ENCODE measurements around the gene CEBPG.

DNA sequence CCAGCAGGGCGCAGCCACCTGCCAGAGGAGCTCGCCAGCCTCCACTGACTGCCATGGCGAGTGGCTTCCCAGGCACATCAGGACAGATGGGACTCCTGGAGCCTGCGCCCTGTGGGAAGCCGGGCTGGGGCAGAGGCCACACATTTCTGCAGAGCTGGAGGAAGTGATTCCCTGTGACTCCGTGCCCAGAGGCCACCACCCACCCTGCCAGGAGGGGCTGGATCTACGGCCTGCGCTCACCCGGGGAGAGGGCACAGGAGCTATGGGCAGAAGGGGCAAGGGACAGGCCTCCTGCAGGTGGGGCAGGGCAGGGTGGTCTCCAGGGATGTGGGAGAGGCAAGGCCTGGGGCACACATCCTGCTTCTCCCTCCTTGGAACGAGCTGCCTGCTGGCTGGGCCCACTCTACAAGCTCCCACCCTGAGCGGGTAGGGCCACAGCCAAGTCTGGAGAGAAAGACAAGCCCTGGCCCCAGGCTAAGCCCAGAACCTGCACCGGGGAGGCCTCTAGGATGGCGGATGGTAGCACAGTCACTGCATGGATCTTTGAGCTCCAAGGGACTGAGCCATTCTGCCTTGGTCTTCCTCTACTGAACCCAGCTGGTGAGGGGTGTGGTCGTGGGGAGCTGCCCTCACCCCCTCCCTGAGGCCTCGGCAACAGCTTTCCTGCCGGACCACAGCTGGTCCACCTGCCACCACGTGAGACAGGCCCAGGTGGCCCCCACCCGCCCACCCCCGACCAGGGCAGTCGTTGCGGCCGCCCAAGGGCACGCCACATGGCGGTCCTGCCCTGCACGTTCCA, 40.6 kb downstream of the CEBPG start:
- TF ChIP-seq, protein P1, sequence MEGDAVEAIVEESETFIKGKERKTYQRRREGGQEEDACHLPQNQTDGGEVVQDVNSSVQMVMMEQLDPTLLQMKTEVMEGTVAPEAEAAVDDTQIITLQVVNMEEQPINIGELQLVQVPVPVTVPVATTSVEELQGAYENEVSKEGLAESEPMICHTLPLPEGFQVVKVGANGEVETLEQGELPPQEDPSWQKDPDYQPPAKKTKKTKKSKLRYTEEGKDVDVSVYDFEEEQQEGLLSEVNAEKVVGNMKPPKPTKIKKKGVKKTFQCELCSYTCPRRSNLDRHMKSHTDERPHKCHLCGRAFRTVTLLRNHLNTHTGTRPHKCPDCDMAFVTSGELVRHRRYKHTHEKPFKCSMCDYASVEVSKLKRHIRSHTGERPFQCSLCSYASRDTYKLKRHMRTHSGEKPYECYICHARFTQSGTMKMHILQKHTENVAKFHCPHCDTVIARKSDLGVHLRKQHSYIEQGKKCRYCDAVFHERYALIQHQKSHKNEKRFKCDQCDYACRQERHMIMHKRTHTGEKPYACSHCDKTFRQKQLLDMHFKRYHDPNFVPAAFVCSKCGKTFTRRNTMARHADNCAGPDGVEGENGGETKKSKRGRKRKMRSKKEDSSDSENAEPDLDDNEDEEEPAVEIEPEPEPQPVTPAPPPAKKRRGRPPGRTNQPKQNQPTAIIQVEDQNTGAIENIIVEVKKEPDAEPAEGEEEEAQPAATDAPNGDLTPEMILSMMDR (IDR thresholded peaks at IDR 0.05): no peak
- TF ChIP-seq POLR2A (IDR thresholded peaks at IDR 0.05) (no peak), POLR2AphosphoS5 (IDR thresholded peaks at IDR 0.05) (no peak), EP300 (IDR thresholded peaks at IDR 0.05) (no peak)
